Inflammatory macrophage (primary cell): Measurements from ENCODE around the gene CTAG1B.
"Not testable (repeated sequence)": the region's sequence is repeated elsewhere in the genome, so short reads cannot be mapped to it uniquely, and the experiment has no call there.

ENCODE experiments used
- DNase-seq, 2 donors: peaks; one replicate each; pipeline ENCODE4 v3.0.0-alpha.2; 2020 to 2022

The CTAG1B gene

GRCh38 chrX:154582994-154583393 lies 36.1 kb downstream of the CTAG1B start:
- not testable (repeated sequence) for DNase-seq

- not testable (repeated sequence) for DNase-seq
These were observed 44.0 kb downstream of the CTAG1B start for GRCh38 chrX:154575076-154575475.

- DNase-seq, result not testable (repeated sequence)
These were observed 46.0 kb downstream of the CTAG1B start for GRCh38 chrX:154573061-154573460.

GRCh38 chrX:154570361-154570760 lies 48.7 kb downstream of the CTAG1B start:
- not testable (repeated sequence) for DNase-seq
